ENCODE results near the gene MYPOP. TPM values are rescaled to one million over a fixed set of nuclear protein-coding genes. Genes with fewer than 3 reads are reported as not detected.

Gene MYPOP
- polyA plus RNA-seq, 3 donors, result 0.08 to 5.9 (median 0.39) TPM

DNA sequence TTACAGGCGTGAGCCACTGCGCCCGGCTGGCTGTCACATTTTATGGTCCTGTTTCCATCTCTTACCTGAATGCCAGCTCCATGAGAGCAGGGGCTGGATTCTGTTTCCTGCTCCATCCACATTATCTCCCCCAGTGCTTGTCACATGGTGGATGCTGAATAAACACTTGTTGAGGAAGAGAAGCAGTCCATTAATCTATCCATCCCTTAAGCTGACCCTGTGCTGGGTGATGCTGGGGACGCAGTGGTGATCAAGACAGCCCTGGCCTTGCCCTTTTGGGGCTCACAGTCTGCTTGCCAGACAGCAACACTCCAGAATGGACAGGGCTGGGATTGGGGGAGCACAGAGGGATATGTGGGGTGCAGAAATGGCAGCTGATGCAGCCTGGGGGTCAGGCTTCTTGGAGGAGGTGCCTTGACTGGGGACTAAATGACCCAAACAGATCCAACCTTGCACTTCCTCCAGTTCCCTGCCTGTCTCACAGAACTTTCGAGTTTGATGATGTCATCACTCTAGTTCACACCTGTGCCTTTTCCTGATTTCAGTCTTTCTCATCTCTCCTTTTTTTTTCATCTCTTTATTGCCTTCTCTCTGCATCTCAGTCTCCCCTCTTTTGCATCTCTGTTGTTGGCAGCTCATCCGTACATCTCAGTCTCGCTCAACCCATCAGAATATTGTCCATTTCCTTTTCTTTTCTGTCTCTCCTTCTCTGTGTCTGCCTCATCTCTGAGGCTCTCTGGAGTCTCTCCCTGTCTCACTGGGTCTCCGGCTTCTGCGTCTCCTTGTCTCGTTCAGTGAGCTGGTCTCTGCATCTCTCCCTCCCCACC lies 21.1 kb downstream of the MYPOP start:
- no peak overlapping the region for H2AFZ ChIP-seq (ENCODE audit: insufficient read depth, low read depth, low read length, poor library complexity, severe bottlenecking)
- peaks cover 36 to 45% (median 39%) of the 10 kb centered on the region in 3 donors for H3K27me3 Mint-ChIP-seq (ENCODE audit: low read depth in 3 of 3)
- H3K4me3 Mint-ChIP-seq, result peak overlapping the region in 1 of 2 donors; percentile 30
- H4K20me1 ChIP-seq (ENCODE audit: insufficient read depth, low read length), result peaks cover 29% of the 10 kb centered on the region
- no peak overlapping the region for H3K27ac ChIP-seq (ENCODE audit: low read depth in 1 of 2, low read length in 2 of 2)
- H3K27ac Mint-ChIP-seq, result no peak overlapping the region
- peaks cover 20% of the 10 kb centered on the region for H3K4me1 Mint-ChIP-seq
- no peaks in the 10 kb centered on the region for H3K36me3 ChIP-seq (replicated peaks in 1 of 2; ENCODE audit: control insufficient read depth in 1 of 2, insufficient read depth in 2 of 2, low read length in 2 of 2)
- peaks cover 0 to 2% of the 10 kb centered on the region in 2 donors for H3K36me3 Mint-ChIP-seq
- TF ChIP-seq, protein P1, sequence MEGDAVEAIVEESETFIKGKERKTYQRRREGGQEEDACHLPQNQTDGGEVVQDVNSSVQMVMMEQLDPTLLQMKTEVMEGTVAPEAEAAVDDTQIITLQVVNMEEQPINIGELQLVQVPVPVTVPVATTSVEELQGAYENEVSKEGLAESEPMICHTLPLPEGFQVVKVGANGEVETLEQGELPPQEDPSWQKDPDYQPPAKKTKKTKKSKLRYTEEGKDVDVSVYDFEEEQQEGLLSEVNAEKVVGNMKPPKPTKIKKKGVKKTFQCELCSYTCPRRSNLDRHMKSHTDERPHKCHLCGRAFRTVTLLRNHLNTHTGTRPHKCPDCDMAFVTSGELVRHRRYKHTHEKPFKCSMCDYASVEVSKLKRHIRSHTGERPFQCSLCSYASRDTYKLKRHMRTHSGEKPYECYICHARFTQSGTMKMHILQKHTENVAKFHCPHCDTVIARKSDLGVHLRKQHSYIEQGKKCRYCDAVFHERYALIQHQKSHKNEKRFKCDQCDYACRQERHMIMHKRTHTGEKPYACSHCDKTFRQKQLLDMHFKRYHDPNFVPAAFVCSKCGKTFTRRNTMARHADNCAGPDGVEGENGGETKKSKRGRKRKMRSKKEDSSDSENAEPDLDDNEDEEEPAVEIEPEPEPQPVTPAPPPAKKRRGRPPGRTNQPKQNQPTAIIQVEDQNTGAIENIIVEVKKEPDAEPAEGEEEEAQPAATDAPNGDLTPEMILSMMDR (IDR thresholded peaks at IDR 0.05), result no peak
- no peak for DNase-seq
- no peak overlapping the region for H3K9ac ChIP-seq (ENCODE audit: insufficient read depth, low read length, poor library complexity, severe bottlenecking)
- no peaks in the 10 kb centered on the region for H3K9me3 ChIP-seq (replicated peaks in 1 of 2; ENCODE audit: control insufficient read depth in 1 of 2, insufficient read depth in 1 of 2, low read length in 2 of 2)
- 96% methylated on average over 10 of the region's 10 CpGs for WGBS (ENCODE audit: insufficient coverage)
- H3K4me2 ChIP-seq (replicated peaks; ENCODE audit: extremely low read depth, low read length, poor library complexity, severe bottlenecking), result no peak overlapping the region
- H3K4me3 ChIP-seq (replicated peaks in 1 of 3; ENCODE audit: low read depth in 2 of 3, low read length in 3 of 3), result no peak overlapping the region
- H3K9me3 Mint-ChIP-seq, result peaks cover 0 to 8% (median 0%) of the 10 kb centered on the region in 7 donors
- peaks cover 13 to 49% of the 10 kb centered on the region in 2 donors for H3K27me3 ChIP-seq (ENCODE audit: control insufficient read depth in 2 of 2, insufficient read depth in 2 of 2, low read length in 2 of 2)
- H3K4me1 ChIP-seq (ENCODE audit: control insufficient read depth in 1 of 2, insufficient read depth in 2 of 2, low read length in 2 of 2), result peaks cover 27 to 40% of the 10 kb centered on the region in 2 donors
- intact Hi-C loops (cut with micrococcal nuclease), result loop anchor here (5.0 kb wide), 1 partner anchor 64 kb away; the partner anchor contains the start of gene RSPH6A (in 2 of the 2)
- peaks cover 13% of the 10 kb centered on the region for H3K79me2 ChIP-seq (ENCODE audit: insufficient read depth, low read length)

DNA sequence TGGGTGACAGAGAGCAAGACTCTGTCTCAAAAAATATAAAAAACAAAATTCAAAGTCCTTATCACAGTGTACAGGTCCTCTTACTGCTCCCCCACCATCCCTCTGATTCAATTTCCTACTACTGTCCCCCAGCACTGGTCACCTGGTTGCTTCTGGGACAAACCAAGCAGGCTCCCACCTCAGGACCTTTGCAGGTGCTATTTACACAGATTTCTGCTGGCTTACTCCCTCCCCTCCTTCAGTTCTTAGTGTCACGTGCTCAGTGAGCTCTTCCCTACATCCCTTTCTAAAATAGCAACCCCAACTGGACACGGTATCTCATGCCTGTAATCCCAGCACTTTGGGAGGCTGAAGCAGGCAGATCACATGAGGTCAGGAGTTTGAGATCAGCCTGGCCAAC lies 22.4 kb downstream of the MYPOP start:
- peaks cover 20 to 30% of the 10 kb centered on the region in 2 donors for H3K4me1 ChIP-seq (ENCODE audit: control insufficient read depth in 1 of 2, insufficient read depth in 2 of 2, low read length in 2 of 2)
- Mint-ChIP-seq H3K27me3 (ENCODE audit: low read depth in 3 of 3) (peaks cover 47 to 59% (median 52%) of the 10 kb centered on the region in 3 donors), H3K36me3 (peaks cover 0 to 4% of the 10 kb centered on the region in 2 donors), H3K4me3 (no peak overlapping the region), H3K9me3 (peaks cover 0 to 10% (median 0%) of the 10 kb centered on the region in 7 donors), H3K27ac (peak overlapping the region in 1 of 7 donors; percentile 36), H3K4me1 (peaks cover 22% of the 10 kb centered on the region)
- no peak overlapping the region for H3K4me2 ChIP-seq (replicated peaks; ENCODE audit: extremely low read depth, low read length, poor library complexity, severe bottlenecking)
- no peak overlapping the region for H3K9ac ChIP-seq (ENCODE audit: insufficient read depth, low read length, poor library complexity, severe bottlenecking)
- intact Hi-C loops (cut with micrococcal nuclease), result loop anchor here (5.0 kb wide), 1 partner anchor 63 kb away; the partner anchor contains the start of gene RSPH6A (in 2 of the 2)
- DNase-seq, result no peak
- peaks cover 23 to 62% of the 10 kb centered on the region in 2 donors for H3K27me3 ChIP-seq (ENCODE audit: control insufficient read depth in 2 of 2, insufficient read depth in 2 of 2, low read length in 2 of 2)
- WGBS (ENCODE audit: insufficient coverage), result 77% methylated on average over 2 of the region's 2 CpGs
- no peaks in the 10 kb centered on the region for H3K9me3 ChIP-seq (replicated peaks in 1 of 2; ENCODE audit: control insufficient read depth in 1 of 2, insufficient read depth in 1 of 2, low read length in 2 of 2)
- H3K79me2 ChIP-seq (ENCODE audit: insufficient read depth, low read length), result peaks cover 11% of the 10 kb centered on the region
- TF ChIP-seq, protein P1 (IDR thresholded peaks at IDR 0.05), result no peak
- no peak overlapping the region for H2AFZ ChIP-seq (ENCODE audit: insufficient read depth, low read depth, low read length, poor library complexity, severe bottlenecking)
- H3K36me3 ChIP-seq (replicated peaks in 1 of 2; ENCODE audit: control insufficient read depth in 1 of 2, insufficient read depth in 2 of 2, low read length in 2 of 2), result no peaks in the 10 kb centered on the region
- no peak overlapping the region for H3K27ac ChIP-seq (ENCODE audit: low read depth in 1 of 2, low read length in 2 of 2)
- H3K4me3 ChIP-seq (replicated peaks in 1 of 3; ENCODE audit: low read depth in 2 of 3, low read length in 3 of 3), result no peak overlapping the region
- H4K20me1 ChIP-seq (ENCODE audit: insufficient read depth, low read length), result peaks cover 26% of the 10 kb centered on the region

Data from CD14-positive monocyte (primary cell).